GM21447 (cell line): ENCODE results near the gene DMTF1.
"Not testable (repeated sequence)": the region's sequence is repeated elsewhere in the genome, so short reads cannot be mapped to it uniquely, and the experiment has no call there.

Source experiments
- ATAC-seq: cut with Tn5 transposase; IDR thresholded peaks from one replicate; pipeline ENCODE4 v1.9.1; 2021; ENCODE audit not compliant: unreplicated experiment

The DMTF1 gene

DNA sequence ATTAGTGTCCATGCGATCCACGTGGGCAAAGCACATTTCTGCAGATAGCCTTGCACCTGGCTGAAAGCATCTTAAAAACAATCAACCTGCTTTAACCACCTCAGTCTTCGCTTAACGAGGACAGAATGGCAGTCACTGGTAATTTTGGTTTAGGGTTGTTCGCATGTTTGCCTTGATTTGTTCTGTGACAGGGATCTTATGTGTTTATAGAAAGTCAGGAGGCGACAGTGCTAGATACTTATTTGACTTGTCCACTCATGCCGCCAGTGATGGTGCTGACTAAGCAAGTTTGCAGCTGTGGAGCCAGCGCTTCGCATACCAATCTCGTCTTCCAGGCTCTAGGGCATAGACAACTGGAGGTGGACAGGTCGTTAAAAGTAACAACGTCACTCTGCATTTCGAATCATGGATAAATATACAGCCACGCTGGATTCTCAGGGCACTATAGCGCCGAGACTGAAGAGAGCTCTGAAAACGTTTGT, 68.5 kb downstream of the DMTF1 start:
- ATAC-seq, result no peak

DNA sequence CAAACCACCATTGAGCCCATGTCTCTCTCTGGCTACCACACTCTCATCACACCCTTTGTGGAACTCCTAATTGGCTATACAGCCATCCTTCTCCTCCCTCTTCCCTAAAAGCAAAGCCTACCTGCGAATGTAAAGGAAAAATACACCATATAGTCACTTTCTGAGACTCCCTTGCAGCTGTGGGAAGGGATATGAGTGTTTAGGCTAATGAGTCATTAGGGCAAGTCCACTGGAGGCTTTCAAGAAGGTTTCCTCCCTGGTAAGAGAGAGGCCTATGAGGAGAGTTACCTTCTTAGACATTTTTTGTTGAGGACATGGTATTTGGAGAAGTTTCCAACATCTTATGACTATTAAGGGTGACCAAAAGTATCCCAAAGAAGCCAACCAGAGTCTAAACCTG, 71.4 kb downstream of the DMTF1 start:
- no peak for ATAC-seq

DNA sequence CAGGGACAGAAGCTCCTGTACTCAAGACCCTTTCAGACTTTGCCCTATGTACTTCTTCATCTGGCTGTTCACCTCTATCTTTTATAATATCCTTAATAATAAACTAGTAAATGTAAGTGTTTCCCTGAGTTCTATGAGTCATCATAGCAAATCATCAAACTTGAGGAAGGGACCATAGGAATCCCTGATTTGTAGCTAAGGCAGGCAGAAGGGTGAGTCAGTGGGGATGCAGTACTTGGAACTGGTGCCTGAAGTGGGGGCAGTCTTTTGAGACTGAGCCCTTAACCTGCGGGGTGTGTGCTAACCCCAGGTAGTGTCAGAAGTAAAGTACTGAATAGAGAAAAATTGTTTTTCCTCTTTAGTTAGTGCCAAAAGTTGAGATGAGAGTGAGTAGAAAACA, 73.4 kb downstream of the DMTF1 start:
- ATAC-seq, result no peak

DNA sequence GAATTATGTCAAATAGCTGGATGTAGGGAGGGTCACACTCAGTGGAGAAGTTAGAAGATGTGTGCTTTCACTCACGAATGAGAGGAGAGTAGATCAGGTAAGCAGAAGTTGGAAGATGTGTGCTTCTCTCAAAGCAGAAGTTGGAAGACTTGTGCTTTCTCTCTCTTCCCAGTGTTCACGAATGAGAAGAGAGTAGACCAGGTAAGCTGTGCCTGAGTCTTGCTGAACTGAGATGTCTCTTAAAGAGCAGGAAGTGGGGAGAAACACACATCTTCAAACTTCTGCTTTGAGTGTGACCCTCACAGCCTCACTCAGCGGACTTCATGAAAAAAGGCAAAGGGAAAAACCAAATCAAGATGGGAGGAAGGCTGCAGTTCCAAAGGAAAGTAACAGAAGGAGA, 74.2 kb downstream of the DMTF1 start:
- ATAC-seq, result no peak

DNA sequence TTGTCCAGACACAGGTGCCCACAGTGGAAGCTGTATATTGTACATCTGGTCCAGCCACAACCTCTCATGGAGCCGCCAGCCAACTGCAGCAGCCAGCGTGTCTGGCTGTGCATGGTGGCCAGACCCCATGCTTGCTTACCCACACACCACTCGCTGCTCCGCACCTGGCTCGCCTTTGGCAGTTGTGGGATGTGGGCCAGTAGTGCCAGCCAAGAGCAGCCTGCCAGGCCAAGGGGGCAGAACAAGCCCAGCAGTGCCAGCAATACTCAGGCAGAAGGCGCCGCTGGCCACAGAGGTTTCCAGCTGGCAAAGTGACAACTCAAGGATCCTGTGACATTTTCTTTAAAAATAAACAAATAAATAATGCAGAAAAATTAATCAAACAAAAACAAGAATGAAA, 79.0 kb downstream of the DMTF1 start:
- ATAC-seq, result no peak

DNA sequence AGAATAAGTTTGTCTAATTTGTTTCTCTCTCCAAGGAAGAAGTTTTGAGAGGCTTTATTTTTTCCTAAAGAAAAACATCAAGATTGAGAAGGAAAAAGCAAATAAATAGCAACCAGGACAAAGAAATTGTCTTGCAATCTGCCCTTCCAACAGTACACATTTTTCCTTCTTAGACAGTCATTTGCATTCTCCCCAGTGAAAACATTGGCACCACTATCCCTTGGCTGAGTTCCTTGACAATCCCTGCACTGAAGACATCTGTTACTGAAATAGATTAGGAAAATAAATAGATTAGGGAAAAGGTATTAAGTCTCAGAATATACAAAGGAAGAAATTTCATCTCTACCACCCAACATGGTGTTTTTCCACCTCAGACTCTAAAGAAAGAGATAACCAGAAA, 79.5 kb downstream of the DMTF1 start:
- no peak for ATAC-seq

DNA sequence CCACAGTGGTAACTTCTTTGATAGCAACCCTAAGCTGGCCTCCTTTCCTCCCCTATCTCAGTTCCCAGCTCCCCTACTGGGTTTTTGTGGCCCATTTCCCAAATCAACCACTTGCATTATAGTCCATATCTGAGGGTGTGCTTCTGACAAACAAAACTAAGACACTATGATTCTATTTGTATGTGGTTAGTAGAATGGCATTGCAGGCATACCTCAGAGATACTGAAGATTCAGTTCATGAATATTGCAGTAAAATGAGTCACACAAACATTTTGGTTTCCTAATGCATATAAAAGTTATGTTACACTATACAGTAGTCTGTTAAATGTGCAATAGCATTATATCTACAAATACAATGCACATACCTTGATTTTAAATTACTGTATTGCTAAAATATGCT, 82.7 kb downstream of the DMTF1 start:
- ATAC-seq, result no peak

DNA sequence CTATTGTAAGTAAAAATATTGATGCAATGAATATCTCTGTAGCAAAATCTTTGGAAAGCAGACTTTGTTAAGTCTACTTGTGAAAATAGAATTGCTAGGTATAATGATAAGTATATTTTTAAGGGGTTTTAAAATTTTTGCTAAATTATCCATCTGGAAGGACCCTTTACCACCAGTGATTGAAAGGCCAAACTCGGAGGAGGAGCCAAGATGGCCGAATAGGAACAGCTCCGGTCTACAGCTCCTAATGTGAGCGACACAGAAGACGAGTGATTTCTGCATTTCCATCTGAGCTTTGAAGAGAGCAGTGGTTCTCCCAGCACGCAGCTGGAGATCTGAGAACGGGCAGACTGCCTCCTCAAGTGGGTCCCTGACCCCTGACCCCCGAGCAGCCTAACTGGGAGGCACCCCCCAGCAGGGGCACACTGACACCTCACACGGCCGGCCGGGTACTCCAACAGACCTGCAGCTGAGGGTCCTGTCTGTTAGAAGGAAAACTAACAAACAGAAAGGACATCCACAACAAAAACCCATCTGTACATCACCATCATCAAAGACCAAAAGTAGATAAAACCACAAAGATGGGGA, 86.3 kb downstream of the DMTF1 start:
- not testable (repeated sequence) for ATAC-seq

DNA sequence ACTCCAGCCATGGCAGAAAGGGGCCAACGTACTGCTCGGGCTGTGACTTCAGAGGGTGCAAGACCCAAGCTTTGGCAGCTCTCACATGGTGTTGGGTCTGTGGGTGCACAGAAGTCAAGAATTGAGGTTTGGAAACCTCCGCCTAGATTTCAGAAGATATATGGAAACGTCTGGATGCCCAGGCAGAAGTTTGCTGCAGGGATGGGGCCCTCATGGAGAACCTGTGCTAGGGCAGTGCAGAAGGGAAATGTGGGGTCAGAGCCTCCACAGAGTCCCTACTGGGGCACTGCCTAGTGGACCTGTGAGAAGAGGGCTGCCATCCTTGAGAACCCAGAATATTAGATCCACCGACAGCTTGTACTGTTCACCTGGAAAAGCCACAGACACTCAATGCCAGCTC, 93.4 kb downstream of the DMTF1 start:
- ATAC-seq, result not testable (repeated sequence)
